B cell (primary cell): ENCODE measurements around the gene FAXDC2. TPM values are rescaled to one million over a fixed set of nuclear protein-coding genes. Genes with fewer than 3 reads are reported as not detected.

ENCODE experiments used
- ATAC-seq: fragments of 200-7000 bp; cut with Tn5 transposase; one replicate; pipeline ENCODE4 v1.10.0; 2021; ENCODE audit warnings: low read depth, mild to moderate bottlenecking, moderate number of reproducible peaks, moderate library complexity
- CTCF ChIA-PET: fragments of 350-600 bp; sonication (Branson Sonifier 250); formaldehyde crosslinking; loops from one replicate; lab custom pipeline; 2021; ENCODE audit warnings: antibody characterized with exemption, inconsistent platforms; lab: Charles Lee
- POLR2A ChIA-PET: fragments of 350-600 bp; sonication (Branson Sonifier 250); formaldehyde crosslinking; loops from one replicate; lab custom pipeline; 2021; ENCODE audit warnings: antibody characterized with exemption; lab: Charles Lee
- DNase-seq: peaks from one replicate; pipeline ENCODE4 v3.0.0; 2013
- H2AFZ ChIP-seq: 2 replicates; pipeline ENCODE4 v1.6.1; 2012; ENCODE audit warnings: mild to moderate bottlenecking, low read depth, low read length; ENCODE audit not compliant: insufficient read depth, poor library complexity, severe bottlenecking
- H3K27ac ChIP-seq, 2 donors: 1 replicate in 1 of 2; 2 replicates in 1 of 2; pipeline ENCODE4 v1.5.1; 2012 to 2013; ENCODE audit warnings: low read length in 2 of 2, mild to moderate bottlenecking in 2 of 2, moderate library complexity in 1 of 2
- H3K27me3 ChIP-seq, 4 experiments: fragments of 200-600 bp in 1 of 4; sonication (generic) in 1 of 4; replicated peaks in 1 of 4; 1 replicate in 2 of 4; 2 replicates in 2 of 4; pipeline versions ENCODE4 v1.6.1 to v1.7.0; 2013 to 2016; ENCODE audit warnings: low read length in 3 of 4, mild to moderate bottlenecking in 2 of 4, mixed read lengths in 1 of 4, moderate library complexity in 1 of 4; ENCODE audit not compliant: insufficient read depth in 4 of 4, control insufficient read depth in 3 of 4; ENCODE audit errors: control extremely low read depth in 1 of 4
- H3K36me3 ChIP-seq, 2 experiments: replicated peaks in 1 of 2; 1 replicate in 1 of 2; 2 replicates in 1 of 2; pipeline versions ENCODE4 v1.6.1 to v1.7.1; 2013; ENCODE audit warnings: low read length in 1 of 2; ENCODE audit not compliant: insufficient read depth in 2 of 2, control insufficient read depth in 1 of 2; ENCODE audit errors: control extremely low read depth in 1 of 2, extremely low read depth in 1 of 2
- H3K4me1 ChIP-seq, 2 donors: fragments of 200-600 bp in 1 of 2; sonication (generic) in 1 of 2; 1 replicate in 1 of 2; 2 replicates in 1 of 2; pipeline versions ENCODE4 v1.5.1 to v1.6.1; 2013 to 2017; ENCODE audit warnings: low read length in 2 of 2; ENCODE audit not compliant: control insufficient read depth in 2 of 2, insufficient read depth in 2 of 2
- H3K4me2 ChIP-seq: replicated peaks from 2 replicates; pipeline ENCODE3; 2012; ENCODE audit warnings: mild to moderate bottlenecking, low read depth, low read length; ENCODE audit not compliant: poor library complexity, severe bottlenecking
- H3K4me3 ChIP-seq, 5 experiments: fragments of 200-600 bp in 1 of 5; sonication (generic) in 1 of 5; 1 replicate in 3 of 5; 2 replicates in 2 of 5; pipeline versions ENCODE4 v1.5.1 to v1.7.0; 2011 to 2016; ENCODE audit warnings: low read length in 4 of 5, mild to moderate bottlenecking in 4 of 5, low read depth in 2 of 5, control low read depth in 1 of 5, moderate library complexity in 1 of 5; ENCODE audit not compliant: insufficient read depth in 1 of 5; ENCODE audit errors: control extremely low read depth in 1 of 5, extremely low read depth in 1 of 5
- H3K79me2 ChIP-seq: fragments of 200-600 bp; sonication (generic); one replicate; pipeline ENCODE4 v1.6.0; 2016; ENCODE audit warnings: low read length; ENCODE audit not compliant: control insufficient read depth, insufficient read depth
- H3K9ac ChIP-seq: fragments of 200-600 bp; sonication (generic); 2 replicates; pipeline ENCODE4 v1.6.1; 2017; ENCODE audit warnings: mild to moderate bottlenecking, low read length, moderate library complexity
- H3K9me3 ChIP-seq, 3 donors: one replicate each; pipeline versions ENCODE4 v1.6.1 to v1.7.1; 2013; ENCODE audit warnings: low read length in 2 of 3; ENCODE audit not compliant: control insufficient read depth in 2 of 3, insufficient read depth in 1 of 3; ENCODE audit errors: control extremely low read depth in 1 of 3
- H4K20me1 ChIP-seq: 2 replicates; pipeline ENCODE4 v1.6.0; 2012; ENCODE audit warnings: mild to moderate bottlenecking, low read length; ENCODE audit not compliant: insufficient read depth, control insufficient read depth, poor library complexity, severe bottlenecking
- H3K27ac Mint-ChIP-seq: one replicate; pipeline ENCODE4 v1.8.0; 2021; ENCODE audit warnings: mixed read lengths
- H3K27me3 Mint-ChIP-seq: one replicate; pipeline ENCODE4 v1.8.0; 2021; ENCODE audit warnings: mixed read lengths
- H3K4me1 Mint-ChIP-seq: one replicate; pipeline ENCODE4 v1.8.0; 2021; ENCODE audit warnings: mixed read lengths
- H3K4me3 Mint-ChIP-seq: one replicate; pipeline ENCODE4 v1.8.0; 2021; ENCODE audit warnings: mixed read lengths
- H3K9me3 Mint-ChIP-seq: one replicate; pipeline ENCODE4 v1.8.0; 2022; ENCODE audit warnings: mixed read lengths; ENCODE audit not compliant: insufficient read depth
- EZH2 ChIP-seq: IDR thresholded peaks from 2 replicates; pipeline ENCODE4 v1.6.1; 2012; ENCODE audit warnings: borderline replicate concordance, low read depth, mild to moderate bottlenecking, moderate library complexity, low read length; ENCODE audit not compliant: insufficient read depth, poor library complexity, severe bottlenecking
- whole genome bisulfite sequencing: methylation state at CpG from one replicate; pipeline ENCODE4 v1.1.5; 2013; ENCODE audit warnings: missing lambda C conversion rate; ENCODE audit not compliant: insufficient coverage; 5-methylcytosine and 5-hydroxymethylcytosine counted together
- intact Hi-C: fragments of 100-400 bp; cut with micrococcal nuclease; formaldehyde crosslinking; loops from one replicate; pipeline ENCODE4 v1.10.0; 2022
- polyA plus RNA-seq: library from polyadenylated mRNA; depleted of rRNA; stranded (reverse); fragments of >200 nt; gene quantifications from 2 replicates; pipeline ENCODE4 v1.2.3, GENCODE V29; 2012
- total RNA-seq, 2 donors: library from RNA; stranded (reverse); fragments of 120-200 nt in 1 of 2; gene quantifications; 1 replicate in 1 of 2; 2 replicates in 1 of 2; pipeline versions ENCODE4 v1.2.3 to v1.2.4, GENCODE V29; 2013 to 2022
- TF ChIP-seq, protein P1 (sequence below): fragments of 200-600 bp; IDR thresholded peaks from one replicate; pipeline ENCODE4 v1.8.0; 2022; ENCODE audit warnings: antibody characterized with exemption, mild to moderate bottlenecking

Gene FAXDC2
- total and polyA plus RNA-seq, 2 donors (not counting 1 experiment from before 2014, with no cell fraction given): 0.07 TPM; not detected in 1

DNA sequence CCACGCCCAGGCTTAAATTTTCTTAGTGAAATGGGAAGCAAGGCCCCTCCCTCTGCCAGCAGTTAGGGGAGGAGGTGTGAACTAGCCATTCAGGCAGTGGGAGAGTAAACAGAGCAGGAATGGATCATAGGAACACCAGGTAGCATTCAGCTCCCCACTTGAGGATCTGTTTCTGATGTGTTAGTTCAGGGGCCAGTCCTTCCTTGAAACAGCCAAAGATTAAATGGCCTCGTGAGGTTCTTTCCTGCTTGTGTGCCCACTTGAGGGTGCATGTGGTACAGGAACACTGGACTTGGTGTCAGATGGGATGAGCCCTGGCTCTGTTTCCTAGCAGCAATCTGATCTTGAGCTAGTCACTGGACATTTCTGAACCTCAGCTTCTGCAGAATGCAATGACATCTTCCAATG, 21.2 kb downstream of the FAXDC2 start:
- no peak overlapping the region for H2AFZ ChIP-seq
- H3K9me3 ChIP-seq: no peaks in the 10 kb centered on the region
- WGBS: 94% methylated on average over 2 of the region's 2 CpGs
- H3K36me3 ChIP-seq: peaks cover 0 to 3% of the 10 kb centered on the region in 2 experiments
- no peak overlapping the region for H3K27ac Mint-ChIP-seq
- ATAC-seq (no peak), DNase-seq (no peak)
- no peaks in the 10 kb centered on the region for H3K27me3 Mint-ChIP-seq
- peaks cover 11% of the 10 kb centered on the region for H3K4me1 Mint-ChIP-seq
- H4K20me1 ChIP-seq: no peaks in the 10 kb centered on the region
- TF ChIP-seq, protein P1, sequence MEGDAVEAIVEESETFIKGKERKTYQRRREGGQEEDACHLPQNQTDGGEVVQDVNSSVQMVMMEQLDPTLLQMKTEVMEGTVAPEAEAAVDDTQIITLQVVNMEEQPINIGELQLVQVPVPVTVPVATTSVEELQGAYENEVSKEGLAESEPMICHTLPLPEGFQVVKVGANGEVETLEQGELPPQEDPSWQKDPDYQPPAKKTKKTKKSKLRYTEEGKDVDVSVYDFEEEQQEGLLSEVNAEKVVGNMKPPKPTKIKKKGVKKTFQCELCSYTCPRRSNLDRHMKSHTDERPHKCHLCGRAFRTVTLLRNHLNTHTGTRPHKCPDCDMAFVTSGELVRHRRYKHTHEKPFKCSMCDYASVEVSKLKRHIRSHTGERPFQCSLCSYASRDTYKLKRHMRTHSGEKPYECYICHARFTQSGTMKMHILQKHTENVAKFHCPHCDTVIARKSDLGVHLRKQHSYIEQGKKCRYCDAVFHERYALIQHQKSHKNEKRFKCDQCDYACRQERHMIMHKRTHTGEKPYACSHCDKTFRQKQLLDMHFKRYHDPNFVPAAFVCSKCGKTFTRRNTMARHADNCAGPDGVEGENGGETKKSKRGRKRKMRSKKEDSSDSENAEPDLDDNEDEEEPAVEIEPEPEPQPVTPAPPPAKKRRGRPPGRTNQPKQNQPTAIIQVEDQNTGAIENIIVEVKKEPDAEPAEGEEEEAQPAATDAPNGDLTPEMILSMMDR: no peak
- no peak for TF ChIP-seq EZH2
- no peak overlapping the region for H3K4me3 Mint-ChIP-seq
- no peak overlapping the region for H3K27ac ChIP-seq
- H3K27me3 ChIP-seq: no peaks in the 10 kb centered on the region
- H3K9me3 Mint-ChIP-seq: no peaks in the 10 kb centered on the region
- intact Hi-C loops: no loop called here
- POLR2A ChIA-PET: interaction anchor here (1.2 kb wide), 1 partner anchor 9 kb away, joined by 3 read pairs; no protein-coding TSS in a partner anchor
- H3K79me2 ChIP-seq: no peaks in the 10 kb centered on the region
- H3K4me1 ChIP-seq: peaks cover 0 to 9% of the 10 kb centered on the region in 2 donors
- CTCF ChIA-PET: no interaction called here
- no peak overlapping the region for H3K9ac ChIP-seq
- no peak overlapping the region for H3K4me3 ChIP-seq
- no peak overlapping the region for H3K4me2 ChIP-seq

DNA sequence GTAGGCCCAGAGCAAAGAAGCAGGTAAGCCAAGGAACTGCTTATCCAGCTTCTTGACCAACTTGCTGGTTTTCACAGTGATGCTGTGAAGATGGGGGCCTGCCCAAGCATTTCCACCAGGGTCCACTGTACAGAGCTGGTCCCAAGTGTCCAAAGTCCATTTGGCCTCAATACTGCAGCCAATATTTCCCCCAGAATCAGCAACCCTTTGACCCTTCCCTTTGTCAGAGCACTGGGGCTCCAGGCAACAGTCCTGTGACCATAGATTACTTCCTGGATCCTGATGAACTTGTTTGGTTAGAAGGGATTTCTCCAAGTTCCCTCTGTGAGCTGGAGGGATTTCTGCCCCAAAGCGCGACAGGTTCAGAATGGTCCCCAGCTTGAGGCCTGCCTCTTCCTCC, 26.3 kb downstream of the FAXDC2 start:
- Histone ChIP-seq H3K36me3 (peaks cover 2 to 12% of the 10 kb centered on the region in 2 experiments), H4K20me1 (no peaks in the 10 kb centered on the region), H3K79me2 (no peaks in the 10 kb centered on the region), H3K9ac (no peak overlapping the region), H3K4me1 (no peaks in the 10 kb centered on the region), H3K4me3 (no peak overlapping the region), H3K9me3 (no peaks in the 10 kb centered on the region), H3K27ac (no peak overlapping the region), H3K4me2 (no peak overlapping the region), H2AFZ (no peak overlapping the region), H3K27me3 (no peaks in the 10 kb centered on the region)
- H3K27me3 Mint-ChIP-seq: no peaks in the 10 kb centered on the region
- ChIA-PET POLR2A (no interaction called here), CTCF (interaction anchor here (1.4 kb wide), 1 partner anchor 174 kb away, joined by 4 read pairs; no protein-coding TSS in a partner anchor)
- no peak for ATAC-seq
- no peaks in the 10 kb centered on the region for H3K9me3 Mint-ChIP-seq
- intact Hi-C loops: no loop called here
- H3K27ac Mint-ChIP-seq: no peak overlapping the region
- no peak for DNase-seq
- H3K4me1 Mint-ChIP-seq: no peaks in the 10 kb centered on the region
- WGBS: 100% methylated on average over 1 of the region's 2 CpGs
- no peak overlapping the region for H3K4me3 Mint-ChIP-seq
- TF ChIP-seq EZH2: no peak
- TF ChIP-seq, protein P1: no peak
